ENCODE data around the gene CD151.

GRCh38 chr11:847876-848275, 15.1 kb downstream of the CD151 start:
- TF ChIP-seq CTCF (optimal IDR thresholded peaks at IDR 0.05 in 1 of 3, IDR thresholded peaks at IDR 0.05 in 1 of 3, conservative IDR thresholded peaks at IDR 0.05 in 1 of 3; ENCODE audit: extremely low read depth in 1 of 3, insufficient read depth in 2 of 3, low read length in 3 of 3) (no peak), EZH2 (IDR thresholded peaks at IDR 0.05; ENCODE audit: low read length) (no peak)
